Transverse colon (tissue), 4 donors: Measurements from ENCODE around the gene LRP5. TPM values are rescaled to one million over a fixed set of nuclear protein-coding genes. Genes with fewer than 3 reads are reported as not detected.

Experiments
- DNase-seq: peaks from one replicate; pipeline ENCODE4 v3.0.0-alpha.2; 2019
- H3K27ac ChIP-seq, 4 donors: fragments of 200-600 bp; sonication (generic); 2 replicates each; pipeline ENCODE4 v1.5.1; 2016 to 2018; ENCODE audit warnings: inconsistent platforms in 4 of 4
- H3K27me3 ChIP-seq: fragments of 200-600 bp; sonication (generic); 2 replicates; pipeline ENCODE4 v1.5.1; 2017; ENCODE audit warnings: inconsistent platforms
- H3K36me3 ChIP-seq, 4 donors: fragments of 200-600 bp; sonication (generic); 2 replicates each; pipeline ENCODE4 v1.5.1; 2017 to 2019; ENCODE audit warnings: inconsistent platforms in 4 of 4
- H3K4me1 ChIP-seq, 4 donors: fragments of 200-600 bp; sonication (generic); 2 replicates each; pipeline ENCODE4 v1.5.1; 2017 to 2020; ENCODE audit warnings: inconsistent platforms in 4 of 4
- H3K4me3 ChIP-seq, 4 donors: fragments of 200-600 bp; sonication (generic); 1 replicate in 1 of 4; 2 replicates in 3 of 4; pipeline versions ENCODE4 v1.5.1 to v1.6.1; 2017 to 2019; ENCODE audit warnings: inconsistent platforms in 4 of 4
- H3K9me3 ChIP-seq, 2 donors: fragments of 200-600 bp; sonication (generic); 2 replicates each; pipeline ENCODE4 v1.5.1; 2017 to 2019; ENCODE audit warnings: inconsistent platforms in 2 of 2
- CTCF ChIP-seq, 5 experiments: fragments of 200-600 bp in 3 of 5; fragments of 450-650 bp in 2 of 5; sonication (generic) in 3 of 5; IDR thresholded peaks; 1 replicate in 2 of 5; 2 replicates in 3 of 5; pipeline ENCODE4 v1.5.1; 2016 to 2017; ENCODE audit warnings: antibody characterized with exemption in 5 of 5, inconsistent platforms in 3 of 5, mild to moderate bottlenecking in 2 of 5, moderate library complexity in 1 of 5
- EP300 ChIP-seq: sonication (generic); formaldehyde crosslinking; IDR thresholded peaks from one replicate; pipeline ENCODE4 v1.6.1; 2017; ENCODE audit warnings: antibody characterized with exemption, low read depth
- POLR2A ChIP-seq: fragments of 450-650 bp; IDR thresholded peaks from one replicate; pipeline ENCODE4 v1.6.1; 2016; ENCODE audit warnings: antibody characterized with exemption, mild to moderate bottlenecking, moderate library complexity
- POLR2AphosphoS5 ChIP-seq, 3 donors: sonication (generic); formaldehyde crosslinking; IDR thresholded peaks; one replicate each; pipeline ENCODE4 v1.6.1; 2016; ENCODE audit warnings: antibody characterized with exemption in 3 of 3
- WGBS, 2 donors: methylation state at CpG; one replicate each; pipeline ENCODE4 v1.1.5; 2018; ENCODE audit warnings: low coverage in 1 of 2; 5-methylcytosine and 5-hydroxymethylcytosine counted together
- in situ Hi-C, 4 donors: fragments of 200-750 bp; cut with MboI; loops; one replicate each; pipeline versions ENCODE4 v1.15.0 to v1.15.1; 2017; ENCODE audit warnings: low sequenced_read_pairs in 3 of 4, low pct_ligation_motif_present in 1 of 4, low pct_unique_long_range_greater_than_20kb in 1 of 4
- intact Hi-C: fragments of 100-400 bp; cut with DNase I; formaldehyde crosslinking; loops from one replicate; pipeline ENCODE4 v1.15.1; 2023; ENCODE audit warnings: low total_unique reads
- total RNA-seq, 4 donors: library from RNA; depleted of rRNA; stranded (reverse); fragments of >200 nt; gene quantifications; one replicate each; pipeline ENCODE4 v1.1.0, GENCODE V29; 2016

Gene LRP5
- total RNA-seq, 4 donors from 2014 or later, result 72.6 to 138 (median 82.3) TPM

- intact Hi-C loops, result no loop called here
- no peak for DNase-seq
- peaks cover 0 to 4% (median 0%) of the 10 kb centered on the region in 4 donors for H3K4me1 ChIP-seq
- no peaks in the 10 kb centered on the region for H3K9me3 ChIP-seq
- H3K36me3 ChIP-seq, result peaks cover 0 to 3% (median 0%) of the 10 kb centered on the region in 4 donors
- in situ Hi-C loops, result loop anchor here in 1 of 4 donors (25.0 kb wide), 1 partner anchor 131 kb away; the partner anchor contains the start of gene C11orf24
- TF ChIP-seq POLR2AphosphoS5 (IDR thresholded peaks at IDR 0.05) (no peak), POLR2A (no peak), CTCF (IDR thresholded peaks at IDR 0.05) (no peak), EP300 (no peak)
- H3K27ac ChIP-seq, result no peak overlapping the region
- H3K27me3 ChIP-seq, result no peaks in the 10 kb centered on the region
- 99 to 100% methylated on average over 2 to 7 of the region's 7 CpGs for WGBS, 2 donors
- no peak overlapping the region for H3K4me3 ChIP-seq
These were observed 80.4 kb downstream of the LRP5 start for GRCh38 chr11:68392822-68393221.

GRCh38 chr11:68396516-68396915, 84.1 kb downstream of the LRP5 start:
- Histone ChIP-seq H3K4me1 (peaks cover 18 to 39% (median 30%) of the 10 kb centered on the region in 4 donors), H3K9me3 (no peaks in the 10 kb centered on the region), H3K27me3 (no peaks in the 10 kb centered on the region), H3K27ac (peak overlapping the region in 1 of 4 donors; percentile 34), H3K4me3 (no peak overlapping the region), H3K36me3 (no peaks in the 10 kb centered on the region)
- TF ChIP-seq EP300 (no peak), POLR2AphosphoS5 (IDR thresholded peaks at IDR 0.05) (no peak), POLR2A (no peak)
- no peak for DNase-seq
- WGBS, 2 donors, result 57 to 85% methylated on average over 1 to 12 of the region's 12 CpGs
- intact Hi-C loops, result no loop called here
- in situ Hi-C loops, result loop anchor here in 1 of 4 donors (25.0 kb wide), 1 partner anchor 134 kb away; the partner anchor contains the start of gene C11orf24

- Histone ChIP-seq H3K4me3 (no peak overlapping the region), H3K27ac (peak overlapping the region in 1 of 4 donors; percentile 34), H3K36me3 (no peaks in the 10 kb centered on the region), H3K4me1 (peaks cover 18 to 39% (median 30%) of the 10 kb centered on the region in 4 donors), H3K9me3 (no peaks in the 10 kb centered on the region), H3K27me3 (no peaks in the 10 kb centered on the region)
- no peak for DNase-seq
- TF ChIP-seq EP300 (no peak), CTCF (IDR thresholded peaks at IDR 0.05) (no peak), POLR2AphosphoS5 (IDR thresholded peaks at IDR 0.05) (no peak), POLR2A (no peak)
- intact Hi-C loops (no loop called here), in situ Hi-C loops (loop anchor here in 1 of 4 donors (25.0 kb wide), 1 partner anchor 135 kb away; the partner anchor contains the start of gene C11orf24)
- 93% methylated on average over 13 of the region's 14 CpGs; no CpG with 5 or more reads in 1 of the 2 donors for WGBS, 2 donors
These were observed 84.9 kb downstream of the LRP5 start for GRCh38 chr11:68397256-68397655.

- in situ Hi-C loops, result loop anchor here in 1 of 4 donors (25.0 kb wide), 1 partner anchor 137 kb away; the partner anchor contains the start of gene C11orf24
- TF ChIP-seq CTCF (IDR thresholded peaks at IDR 0.05) (no peak), POLR2AphosphoS5 (IDR thresholded peaks at IDR 0.05) (peak; percentile 46 to 56 (median 54))
- 62 to 68% methylated on average over 10 to 17 of the region's 17 CpGs for WGBS, 2 donors
- Histone ChIP-seq H3K27ac (peak overlapping the region; percentile 74 to 91 (median 83)), H3K36me3 (peaks cover 0 to 7% (median 0%) of the 10 kb centered on the region in 4 donors), H3K4me3 (no peak overlapping the region), H3K4me1 (peaks cover 18 to 39% (median 30%) of the 10 kb centered on the region in 4 donors), H3K9me3 (no peaks in the 10 kb centered on the region), H3K27me3 (no peaks in the 10 kb centered on the region)
- DNase-seq, result peak; percentile 48
- intact Hi-C loops, result no loop called here
These were observed 86.8 kb downstream of the LRP5 start for GRCh38 chr11:68398995-68399851.
